Embryonic facial prominence (tissue), 1 donor: ENCODE measurements around the gene DEPP1.

Experiments used
- DNase-seq: peaks from one replicate; pipeline ENCODE4 v3.0.0-alpha.2; 2016; ENCODE audit errors: extremely low spot score

The DEPP1 gene

DNA sequence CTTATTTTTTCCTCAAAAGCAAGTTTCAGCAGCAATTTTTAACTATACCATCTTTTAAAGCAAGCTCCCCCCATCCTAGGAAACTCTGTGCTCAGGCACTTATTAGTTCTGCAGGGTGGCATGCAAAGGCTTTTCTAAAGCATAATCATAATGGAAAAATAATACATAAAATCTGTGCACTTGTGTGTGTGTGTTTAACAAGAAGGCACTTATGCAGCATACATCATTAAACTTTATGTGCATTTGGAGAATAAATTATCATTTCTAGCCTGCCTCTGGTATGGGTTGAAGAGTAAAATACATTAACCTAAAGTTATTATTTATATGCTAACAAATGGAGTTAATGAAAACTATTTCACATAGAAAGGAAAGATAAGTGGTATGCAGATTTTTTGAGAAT is 24.6 kb downstream of the DEPP1 start:
- no peak for DNase-seq

GRCh38 chr10:44952779-44953231 is 25.8 kb downstream of the DEPP1 start:
- no peak for DNase-seq

GRCh38 chr10:44951576-44952226 is 26.9 kb downstream of the DEPP1 start:
- no peak for DNase-seq

DNA sequence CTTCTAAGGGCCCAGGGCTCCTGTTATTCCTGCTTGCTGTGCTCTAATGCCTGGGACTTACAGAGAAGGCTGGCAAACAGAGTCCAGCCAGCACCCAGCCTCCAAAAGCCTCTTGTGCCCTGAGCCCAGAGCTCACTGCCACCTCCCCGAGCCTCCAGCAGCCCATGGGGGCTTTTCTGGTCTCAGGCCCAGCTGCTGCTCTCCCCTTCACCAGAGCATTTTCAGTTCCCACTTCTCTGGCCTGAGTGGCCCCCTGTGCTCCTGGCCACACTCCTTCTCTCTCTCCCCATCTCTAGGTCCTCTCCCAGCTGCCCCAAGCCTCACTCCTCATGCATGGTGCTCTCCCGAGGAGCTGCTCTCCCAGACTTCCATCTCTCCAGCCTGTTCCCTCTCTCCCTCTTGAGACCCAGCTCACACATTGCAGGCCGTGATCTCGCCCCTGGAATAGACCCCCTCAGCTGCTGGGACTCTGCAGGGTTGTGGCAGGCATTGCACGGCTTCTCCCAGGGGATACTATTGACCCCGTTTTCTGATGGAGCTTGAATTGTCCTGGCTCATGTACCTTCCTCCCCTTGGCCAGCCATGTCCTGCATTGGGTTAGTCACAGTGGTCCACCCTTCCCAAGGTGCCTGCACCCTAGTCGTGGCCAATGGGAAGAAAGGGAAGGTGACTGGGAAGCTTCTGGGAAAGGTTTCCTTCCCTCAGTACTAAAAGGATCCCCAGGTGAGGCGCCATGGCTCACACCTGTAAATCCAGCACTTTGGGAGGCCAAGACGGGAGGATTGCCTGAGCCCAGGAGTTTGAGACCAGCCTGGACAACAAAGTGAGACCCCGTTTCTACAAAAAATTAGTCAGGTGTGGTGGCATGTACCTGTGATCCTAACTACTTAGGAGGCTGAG is 28.0 kb downstream of the DEPP1 start:
- no peak for DNase-seq

GRCh38 chr10:44949915-44950314 is 28.7 kb downstream of the DEPP1 start:
- DNase-seq = no peak

DNA sequence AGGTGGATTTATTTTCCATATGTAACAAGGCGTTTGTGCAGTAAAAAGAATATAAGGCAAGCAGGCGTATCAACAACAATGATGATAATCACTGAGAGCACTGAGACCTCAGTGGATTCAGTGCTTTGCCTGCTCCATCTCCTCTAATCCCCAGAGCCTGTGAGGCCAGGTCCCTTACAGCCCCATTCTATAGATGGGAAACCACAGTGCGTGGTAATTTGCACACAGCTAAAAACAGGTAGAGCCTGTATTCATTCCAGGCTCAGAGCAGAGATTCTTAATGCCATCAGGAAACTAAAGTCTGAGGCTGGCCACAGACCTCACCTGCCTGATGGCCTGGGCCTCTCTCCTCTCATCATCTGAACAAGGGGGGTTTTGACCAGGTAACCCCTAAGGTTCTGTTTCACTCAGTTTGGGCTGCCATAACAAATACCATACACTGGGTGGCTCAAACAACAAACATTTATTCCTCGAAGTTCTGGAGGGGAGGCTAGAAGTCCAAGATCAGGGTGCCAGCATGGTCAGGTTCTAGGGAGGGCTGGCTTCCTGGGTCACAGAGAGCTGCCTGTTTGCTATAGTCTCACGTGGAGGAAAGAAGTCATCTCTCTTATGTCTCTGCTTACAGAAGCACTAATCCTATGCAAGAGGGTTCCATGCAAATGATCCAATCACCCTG is 29.3 kb downstream of the DEPP1 start:
- no peak for DNase-seq

GRCh38 chr10:44948642-44949041 is 30.0 kb downstream of the DEPP1 start:
- DNase-seq = no peak

DNA sequence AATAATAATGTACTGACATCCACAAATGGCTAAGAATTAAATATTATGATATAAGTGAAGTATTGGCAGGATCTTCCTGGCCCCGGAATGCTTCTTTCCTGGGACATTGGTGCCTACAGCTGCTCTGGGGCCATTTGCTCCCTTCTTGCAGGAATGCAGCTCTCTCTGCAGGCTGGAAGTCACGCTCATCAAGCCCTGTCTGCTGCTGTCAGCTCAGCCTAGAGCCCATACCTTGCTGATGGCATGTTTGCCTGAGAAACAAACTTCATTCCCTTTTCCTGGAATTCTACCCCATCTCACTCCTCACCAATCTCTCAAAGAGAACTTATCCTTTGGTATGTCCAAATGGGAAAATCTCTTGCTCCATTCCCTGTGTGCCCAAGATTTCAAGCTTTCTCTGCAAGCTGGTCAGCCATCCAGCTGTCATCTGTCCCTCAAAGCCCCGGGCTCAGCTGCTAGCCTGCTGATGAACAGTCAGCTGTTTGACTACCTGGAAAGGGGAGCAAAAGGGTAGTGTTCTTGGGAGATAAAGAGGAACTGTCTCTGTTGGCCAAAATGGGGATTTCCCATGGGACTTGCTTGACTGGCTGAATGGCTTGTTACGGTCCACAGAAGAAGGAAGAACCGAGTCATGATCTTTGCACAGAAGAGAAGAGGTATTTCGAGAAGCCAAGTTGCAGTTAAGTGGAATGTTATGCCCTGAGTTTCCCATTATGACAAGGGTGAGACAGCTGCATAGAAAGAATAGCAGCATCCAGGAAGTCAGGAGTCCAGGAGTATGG is 31.0 kb downstream of the DEPP1 start:
- no peak for DNase-seq

DNA sequence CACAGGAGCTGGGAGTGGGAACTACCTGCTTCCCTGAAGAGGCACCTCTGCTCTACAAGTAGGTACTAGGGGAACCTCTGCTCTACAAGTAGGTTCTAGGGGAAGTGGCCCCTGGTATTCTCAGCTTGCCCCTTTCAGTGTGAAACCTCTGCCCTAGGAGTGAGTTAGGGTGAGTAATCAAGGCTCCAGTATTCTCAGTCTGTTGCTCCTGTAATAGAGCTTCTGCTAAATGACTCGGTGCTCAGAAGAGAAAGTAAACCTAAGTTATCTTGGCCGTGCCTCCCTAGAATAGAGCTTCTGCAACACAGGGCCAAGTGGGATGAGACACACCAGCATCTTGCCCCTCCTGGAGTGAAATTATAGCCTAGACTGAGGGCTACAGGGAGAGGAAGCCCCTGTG is 32.4 kb downstream of the DEPP1 start:
- DNase-seq = no peak

DNA sequence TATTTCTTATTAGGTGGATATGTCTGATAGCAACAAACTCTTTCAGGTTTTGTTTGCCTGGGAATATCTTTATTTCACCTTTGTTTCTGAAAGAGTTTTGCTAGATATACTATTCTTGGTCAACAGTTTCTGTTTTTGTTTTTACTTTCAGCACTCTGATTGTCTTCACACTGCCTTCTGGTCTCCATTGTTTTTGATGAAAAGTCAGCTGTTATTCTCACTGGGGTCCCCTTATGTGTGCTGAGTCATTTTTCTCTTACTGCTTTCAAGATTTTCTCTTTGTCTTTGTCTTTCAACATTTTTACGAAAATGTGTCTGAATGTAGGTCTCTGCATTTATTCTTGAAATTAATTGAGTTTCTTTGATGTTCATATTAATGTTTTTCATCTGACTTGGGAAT is 34.3 kb downstream of the DEPP1 start:
- DNase-seq = no peak

DNA sequence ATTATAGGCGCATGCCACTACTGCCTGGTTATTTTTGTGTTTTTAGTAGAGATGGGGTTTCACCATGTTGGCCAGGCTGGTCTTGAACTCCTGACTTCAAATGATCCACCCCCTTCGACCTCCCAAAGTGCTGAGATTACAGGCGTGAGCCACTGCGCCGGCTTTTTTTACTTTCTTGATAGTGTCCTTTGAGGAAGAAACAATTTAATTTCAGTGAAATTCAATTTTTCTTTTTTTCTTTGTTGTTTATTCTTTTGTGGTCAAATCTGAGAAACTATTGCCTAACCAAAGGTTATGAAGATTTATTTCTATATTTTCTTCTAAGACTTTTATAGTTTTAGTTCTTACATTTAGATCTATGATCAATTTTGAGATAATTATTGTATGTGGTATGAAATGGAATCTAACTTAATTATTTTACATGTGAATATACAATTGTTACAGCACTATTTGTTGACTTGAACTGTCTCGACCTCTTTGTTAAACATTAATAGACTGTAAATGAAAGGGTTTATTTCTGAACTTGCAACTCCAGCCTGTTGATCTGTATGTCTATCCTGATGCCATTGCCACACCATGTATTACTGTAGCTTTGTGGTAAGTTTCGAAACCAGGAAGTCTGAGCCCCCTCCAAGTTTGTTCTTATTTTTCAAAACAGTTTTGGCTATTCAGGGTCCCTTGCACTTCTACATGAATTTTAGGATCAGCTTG is 38.8 kb downstream of the DEPP1 start:
- no peak for DNase-seq

GRCh38 chr10:44938956-44939355 is 39.7 kb downstream of the DEPP1 start:
- no peak for DNase-seq

- DNase-seq = no peak
Measured at GRCh38 chr10:44937196-44938005, 41.2 kb downstream of the DEPP1 start.

GRCh38 chr10:44936314-44936975 is 42.2 kb downstream of the DEPP1 start:
- no peak for DNase-seq

GRCh38 chr10:44935966-44936295 is 42.7 kb downstream of the DEPP1 start:
- DNase-seq = no peak

DNA sequence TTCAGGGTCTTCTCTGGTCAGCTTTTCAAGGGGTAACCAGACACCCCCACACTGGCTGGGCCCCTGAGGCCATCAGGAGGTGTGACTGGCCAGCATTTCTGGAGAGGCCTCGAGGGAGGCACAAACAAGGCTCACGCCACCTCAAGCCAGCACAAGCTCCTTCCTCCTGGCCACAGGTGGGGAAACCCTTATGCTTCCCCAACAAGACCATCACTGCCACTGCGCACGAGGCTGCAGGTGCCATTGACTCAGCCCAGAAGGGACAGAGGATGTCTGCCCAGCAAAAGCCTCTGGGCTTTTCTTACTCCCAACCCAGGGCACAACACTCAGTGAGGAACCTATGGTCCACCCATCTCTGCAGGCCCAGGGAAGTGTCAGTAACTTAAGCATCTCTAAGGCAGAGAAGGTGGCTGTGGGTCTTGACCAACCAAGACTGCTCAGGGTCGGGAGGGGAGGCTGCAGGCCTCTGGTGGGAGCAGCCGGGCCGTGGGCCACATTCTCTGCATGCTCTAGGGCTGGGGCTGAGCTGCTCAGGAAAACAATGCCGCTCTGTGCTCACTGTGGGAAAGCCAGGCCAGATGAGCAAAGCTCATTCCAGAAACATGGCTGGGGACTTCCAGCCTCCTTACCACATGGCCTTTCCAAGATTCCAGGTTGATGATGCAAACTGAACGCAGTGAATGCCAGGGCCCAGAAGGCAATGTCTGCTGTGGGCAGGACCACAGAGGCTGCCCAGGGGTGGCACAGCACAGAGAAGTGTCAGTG is 43.2 kb downstream of the DEPP1 start:
- no peak for DNase-seq

DNA sequence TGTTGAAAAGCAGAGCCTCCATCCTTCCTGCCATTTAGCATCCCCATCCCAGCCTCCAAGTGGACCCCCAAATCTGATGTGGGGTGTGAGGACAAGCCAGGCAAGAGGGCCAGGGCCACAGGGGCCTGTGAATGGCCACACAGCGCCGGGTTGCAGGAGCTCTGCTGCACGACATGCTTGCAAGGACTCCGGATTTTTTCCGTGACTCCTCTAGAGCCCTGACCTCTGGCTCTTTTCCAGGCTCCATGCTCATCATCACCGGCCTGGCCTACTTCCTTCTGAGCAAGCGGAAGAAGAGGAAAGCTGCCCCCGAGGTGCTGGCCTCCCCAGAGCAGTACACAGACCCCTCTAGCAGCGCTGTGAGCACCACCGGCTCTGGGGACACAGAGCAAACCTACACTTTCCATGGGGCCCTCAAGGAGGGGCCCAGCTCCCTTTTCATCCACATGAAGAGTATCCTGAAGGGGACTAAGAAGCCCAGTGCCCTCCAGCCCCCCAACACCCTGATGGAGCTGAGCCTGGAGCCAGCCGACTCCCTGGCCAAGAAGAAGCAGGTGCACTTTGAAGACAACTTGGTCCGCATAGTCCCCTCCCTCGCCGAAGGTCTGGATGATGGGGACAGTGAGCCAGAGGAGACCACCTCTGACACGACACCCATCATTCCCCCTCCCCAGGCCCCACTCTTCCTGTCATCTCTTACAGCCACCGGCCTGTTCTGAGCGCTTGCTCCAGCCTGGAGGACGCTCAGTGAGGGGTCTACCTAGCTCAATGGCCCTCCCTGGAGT is 44.0 kb downstream of the DEPP1 start:
- DNase-seq = no peak
